Fibroblast of lung (primary cell): ENCODE measurements around the gene GPRC6A.

Source experiments
- EZH2 ChIP-seq: IDR thresholded peaks from 2 replicates; pipeline ENCODE4 v1.5.1; 2012; ENCODE audit warnings: low read length, control low read depth, mild to moderate bottlenecking; ENCODE audit errors: missing control alignments
- TF ChIP-seq, protein P1 (sequence below), 2 donors: IDR thresholded peaks in 1 of 2; conservative IDR thresholded peaks in 1 of 2; 1 replicate in 1 of 2; 2 replicates in 1 of 2; pipeline ENCODE4 v1.5.1; 2011 to 2012; ENCODE audit warnings: low read length in 2 of 2, control low read depth in 1 of 2, inconsistent platforms in 1 of 2, low read depth in 1 of 2, mild to moderate bottlenecking in 1 of 2

DNA sequence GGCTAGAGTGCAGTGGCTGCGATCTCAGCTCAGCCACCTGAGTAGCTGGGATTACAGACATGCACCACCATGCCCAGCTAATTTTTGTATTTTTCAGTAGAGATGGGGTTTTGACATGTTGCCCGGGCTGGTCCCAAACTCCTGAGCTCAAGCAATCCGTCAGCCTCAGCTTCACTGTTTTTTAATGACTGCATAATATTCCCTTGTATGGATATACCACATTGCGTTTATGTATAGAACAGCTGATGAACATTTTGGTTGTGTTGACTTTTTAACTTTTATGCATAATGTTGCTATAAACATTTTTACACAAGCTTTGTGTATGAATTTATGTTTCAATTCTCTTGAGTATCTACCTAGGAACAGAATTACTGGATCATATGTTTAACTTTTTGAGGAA is 43.9 kb upstream of the GPRC6A start:
- TF ChIP-seq, protein P1, sequence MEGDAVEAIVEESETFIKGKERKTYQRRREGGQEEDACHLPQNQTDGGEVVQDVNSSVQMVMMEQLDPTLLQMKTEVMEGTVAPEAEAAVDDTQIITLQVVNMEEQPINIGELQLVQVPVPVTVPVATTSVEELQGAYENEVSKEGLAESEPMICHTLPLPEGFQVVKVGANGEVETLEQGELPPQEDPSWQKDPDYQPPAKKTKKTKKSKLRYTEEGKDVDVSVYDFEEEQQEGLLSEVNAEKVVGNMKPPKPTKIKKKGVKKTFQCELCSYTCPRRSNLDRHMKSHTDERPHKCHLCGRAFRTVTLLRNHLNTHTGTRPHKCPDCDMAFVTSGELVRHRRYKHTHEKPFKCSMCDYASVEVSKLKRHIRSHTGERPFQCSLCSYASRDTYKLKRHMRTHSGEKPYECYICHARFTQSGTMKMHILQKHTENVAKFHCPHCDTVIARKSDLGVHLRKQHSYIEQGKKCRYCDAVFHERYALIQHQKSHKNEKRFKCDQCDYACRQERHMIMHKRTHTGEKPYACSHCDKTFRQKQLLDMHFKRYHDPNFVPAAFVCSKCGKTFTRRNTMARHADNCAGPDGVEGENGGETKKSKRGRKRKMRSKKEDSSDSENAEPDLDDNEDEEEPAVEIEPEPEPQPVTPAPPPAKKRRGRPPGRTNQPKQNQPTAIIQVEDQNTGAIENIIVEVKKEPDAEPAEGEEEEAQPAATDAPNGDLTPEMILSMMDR (conservative IDR thresholded peaks at IDR 0.05 in 1 of 2, IDR thresholded peaks at IDR 0.05 in 1 of 2; ENCODE audit: low read depth in 1 of 2, low read length in 2 of 2) = no peak
- no peak for TF ChIP-seq EZH2
